HG03280 (cell line): ENCODE data around the gene PTTG1.

ENCODE experiments used
- ATAC-seq: cut with Tn5 transposase; IDR thresholded peaks from one replicate; pipeline ENCODE4 v1.9.1; 2021; ENCODE audit warnings: mild to moderate bottlenecking, moderate library complexity; ENCODE audit not compliant: unreplicated experiment

PTTG1 gene

GRCh38 chr5:160421625-160422258 is at the start of gene PTTG1:
PTTG1 (plus strand) TSS chr5:160421855; CDS start chr5:160422313, 458 bp downstream.
- ATAC-seq = peak; percentile 72

GRCh38 chr5:160375166-160375565 is 46.5 kb upstream of the PTTG1 start:
- no peak for ATAC-seq

- no peak for ATAC-seq
These were observed 46.0 kb upstream of the PTTG1 start for GRCh38 chr5:160375701-160376100.

- no peak for ATAC-seq
These were observed 45.2 kb upstream of the PTTG1 start for GRCh38 chr5:160376416-160376815.

- no peak for ATAC-seq
These were observed 44.0 kb upstream of the PTTG1 start for GRCh38 chr5:160377651-160378050.

- no peak for ATAC-seq
These were observed 43.3 kb upstream of the PTTG1 start for GRCh38 chr5:160378330-160378729.

GRCh38 chr5:160379511-160379910 is 42.1 kb upstream of the PTTG1 start:
- no peak for ATAC-seq

GRCh38 chr5:160380041-160380440 is 41.6 kb upstream of the PTTG1 start:
- ATAC-seq = no peak

GRCh38 chr5:160382346-160382745 is 39.3 kb upstream of the PTTG1 start:
- no peak for ATAC-seq

GRCh38 chr5:160384681-160385080 is 37.0 kb upstream of the PTTG1 start:
- no peak for ATAC-seq

- no peak for ATAC-seq
These were observed 36.2 kb upstream of the PTTG1 start for GRCh38 chr5:160385496-160385895.

GRCh38 chr5:160387445-160387844 is 34.2 kb upstream of the PTTG1 start:
- no peak for ATAC-seq

GRCh38 chr5:160390787-160391696 is 30.6 kb upstream of the PTTG1 start:
- ATAC-seq = no peak

- no peak for ATAC-seq
These were observed 26.5 kb upstream of the PTTG1 start for GRCh38 chr5:160395111-160395510.

- ATAC-seq = no peak
These were observed 24.2 kb upstream of the PTTG1 start for GRCh38 chr5:160397492-160397891.

- no peak for ATAC-seq
These were observed 22.8 kb upstream of the PTTG1 start for GRCh38 chr5:160398806-160399205.

GRCh38 chr5:160399402-160400353 is 22.0 kb upstream of the PTTG1 start, which contains the start of gene FAM200C:
FAM200C (minus strand) TSS chr5:160400054; CDS start chr5:160395490, 4,564 bp downstream.
- peak; percentile 81 for ATAC-seq

GRCh38 chr5:160418561-160419457 is 2.8 kb upstream of the PTTG1 start, which contains the start of gene SLU7:
SLU7 (minus strand) TSS chr5:160419081; CDS start chr5:160415294, 3,787 bp downstream.
- ATAC-seq = peak; percentile 66

- peak; percentile 33 for ATAC-seq
These were observed 2.0 kb upstream of the PTTG1 start for GRCh38 chr5:160419458-160420330.
